ENCODE measurements around the gene LYPLA2. TPM values are rescaled to one million over a fixed set of nuclear protein-coding genes. Genes with fewer than 3 reads are reported as not detected.

Gene LYPLA2
- 86.4 and 88.4 TPM in 2 replicates for total RNA-seq

- Mint-ChIP-seq H3K4me3 (ENCODE audit: low read depth) (peak within 1 kb of the TSS; percentile 98), H3K9me3 (no peaks in the 10 kb centered on the region), H3K4me1 (ENCODE audit: low read depth) (peaks cover 17% of the 10 kb centered on the region), H3K27me3 (ENCODE audit: low read depth) (no peaks in the 10 kb centered on the region), H3K27ac (peak within 1 kb of the TSS; percentile 92), H3K36me3 (ENCODE audit: low read depth) (peaks cover 59% of the 10 kb centered on the region)
- DNase-seq (ENCODE audit: low spot score), result peak; percentile 84
- intact Hi-C loops (cut with micrococcal nuclease), result loop anchor here (1.0 to 5.0 kb wide), 2 partner anchors 9 to 44 kb away; partner anchors contain the start of gene GALE
Observed at GRCh38 chr1:23790696-23791515, at the start of gene LYPLA2. LYPLA2 (plus strand) TSS chr1:23791145; CDS start chr1:23792683, 1,538 bp downstream.

- Mint-ChIP-seq H3K4me3 (ENCODE audit: low read depth) (peak overlapping the region; percentile 89), H3K27me3 (ENCODE audit: low read depth) (no peaks in the 10 kb centered on the region), H3K36me3 (ENCODE audit: low read depth) (peaks cover 16% of the 10 kb centered on the region), H3K9me3 (no peaks in the 10 kb centered on the region), H3K27ac (no peak overlapping the region), H3K4me1 (ENCODE audit: low read depth) (peaks cover 35% of the 10 kb centered on the region)
- no peak for DNase-seq (ENCODE audit: low spot score)
- intact Hi-C loops (cut with micrococcal nuclease), result loop anchor here (2.0 kb wide), 1 partner anchor 51 kb away; the partner anchor contains the start of gene RPL11
Observed at GRCh38 chr1:23741609-23742008, 49.3 kb upstream of the LYPLA2 start.

- peak overlapping the region; percentile 90 for H3K27ac Mint-ChIP-seq
- H3K4me3 Mint-ChIP-seq (ENCODE audit: low read depth), result peak overlapping the region; percentile 89
- DNase-seq (ENCODE audit: low spot score), result no peak
- H3K9me3 Mint-ChIP-seq, result no peaks in the 10 kb centered on the region
- intact Hi-C loops (cut with micrococcal nuclease), result loop anchor here (2.0 kb wide), 1 partner anchor 52 kb away; the partner anchor contains the start of gene RPL11
- H3K36me3 Mint-ChIP-seq (ENCODE audit: low read depth), result peaks cover 26% of the 10 kb centered on the region
- no peaks in the 10 kb centered on the region for H3K27me3 Mint-ChIP-seq (ENCODE audit: low read depth)
- H3K4me1 Mint-ChIP-seq (ENCODE audit: low read depth), result peaks cover 39% of the 10 kb centered on the region
Observed at GRCh38 chr1:23742670-23743286, 48.2 kb upstream of the LYPLA2 start.

GRCh38 chr1:23743287-23744152 is 47.4 kb upstream of the LYPLA2 start, which contains the start of gene ELOA:
ELOA (plus strand) TSS chr1:23743471; CDS start chr1:23743504, 33 bp downstream.
- Mint-ChIP-seq H3K4me1 (ENCODE audit: low read depth) (peaks cover 43% of the 10 kb centered on the region), H3K36me3 (ENCODE audit: low read depth) (peaks cover 32% of the 10 kb centered on the region), H3K4me3 (ENCODE audit: low read depth) (peak within 1 kb of the TSS; percentile 89), H3K27ac (peak within 1 kb of the TSS; percentile 90), H3K27me3 (ENCODE audit: low read depth) (no peaks in the 10 kb centered on the region), H3K9me3 (no peaks in the 10 kb centered on the region)
- intact Hi-C loops (cut with micrococcal nuclease), result loop anchor here (2.0 kb wide), 1 partner anchor 53 kb away; the partner anchor contains the start of gene RPL11
- DNase-seq (ENCODE audit: low spot score), result peak; percentile 78

GRCh38 chr1:23745515-23745914 is 45.4 kb upstream of the LYPLA2 start:
- peak overlapping the region; percentile 11 for H3K27ac Mint-ChIP-seq
- peaks cover 44% of the 10 kb centered on the region for H3K4me1 Mint-ChIP-seq (ENCODE audit: low read depth)
- no peaks in the 10 kb centered on the region for H3K27me3 Mint-ChIP-seq (ENCODE audit: low read depth)
- H3K9me3 Mint-ChIP-seq, result no peaks in the 10 kb centered on the region
- H3K36me3 Mint-ChIP-seq (ENCODE audit: low read depth), result peaks cover 41% of the 10 kb centered on the region
- intact Hi-C loops (cut with micrococcal nuclease), result loop anchor here (5.0 kb wide), 1 partner anchor 47 kb away; the partner anchor contains the start of gene LYPLA2
- peak overlapping the region; percentile 85 for H3K4me3 Mint-ChIP-seq (ENCODE audit: low read depth)
- no peak for DNase-seq (ENCODE audit: low spot score)

GRCh38 chr1:23748016-23748415 is 42.9 kb upstream of the LYPLA2 start:
- Mint-ChIP-seq H3K36me3 (ENCODE audit: low read depth) (peaks cover 63% of the 10 kb centered on the region), H3K4me3 (ENCODE audit: low read depth) (no peak overlapping the region), H3K4me1 (ENCODE audit: low read depth) (peaks cover 31% of the 10 kb centered on the region), H3K9me3 (no peaks in the 10 kb centered on the region), H3K27me3 (ENCODE audit: low read depth) (no peaks in the 10 kb centered on the region), H3K27ac (no peak overlapping the region)
- intact Hi-C loops (cut with micrococcal nuclease), result loop anchor here (5.0 kb wide), 1 partner anchor 44 kb away; the partner anchor contains the start of gene LYPLA2
- no peak for DNase-seq (ENCODE audit: low spot score)

- Mint-ChIP-seq H3K27me3 (ENCODE audit: low read depth) (no peaks in the 10 kb centered on the region), H3K9me3 (no peaks in the 10 kb centered on the region), H3K27ac (no peak overlapping the region), H3K4me1 (ENCODE audit: low read depth) (peaks cover 17% of the 10 kb centered on the region), H3K36me3 (ENCODE audit: low read depth) (peaks cover 79% of the 10 kb centered on the region), H3K4me3 (ENCODE audit: low read depth) (no peak overlapping the region)
- intact Hi-C loops (cut with micrococcal nuclease), result no loop called here
- peak; percentile 11 for DNase-seq (ENCODE audit: low spot score)
Observed at GRCh38 chr1:23751050-23751814, 39.7 kb upstream of the LYPLA2 start.

- H3K9me3 Mint-ChIP-seq, result no peaks in the 10 kb centered on the region
- no peak overlapping the region for H3K4me3 Mint-ChIP-seq (ENCODE audit: low read depth)
- intact Hi-C loops (cut with micrococcal nuclease), result no loop called here
- H3K4me1 Mint-ChIP-seq (ENCODE audit: low read depth), result peaks cover 16% of the 10 kb centered on the region
- no peak for DNase-seq (ENCODE audit: low spot score)
- H3K36me3 Mint-ChIP-seq (ENCODE audit: low read depth), result peaks cover 81% of the 10 kb centered on the region
- H3K27me3 Mint-ChIP-seq (ENCODE audit: low read depth), result no peaks in the 10 kb centered on the region
- no peak overlapping the region for H3K27ac Mint-ChIP-seq
Observed at GRCh38 chr1:23751815-23752200, 39.1 kb upstream of the LYPLA2 start.

- H3K36me3 Mint-ChIP-seq (ENCODE audit: low read depth), result peaks cover 74% of the 10 kb centered on the region
- no peak for DNase-seq (ENCODE audit: low spot score)
- peaks cover 7% of the 10 kb centered on the region for H3K4me1 Mint-ChIP-seq (ENCODE audit: low read depth)
- intact Hi-C loops (cut with micrococcal nuclease), result no loop called here
- no peaks in the 10 kb centered on the region for H3K27me3 Mint-ChIP-seq (ENCODE audit: low read depth)
- no peak overlapping the region for H3K27ac Mint-ChIP-seq
- no peaks in the 10 kb centered on the region for H3K9me3 Mint-ChIP-seq
- H3K4me3 Mint-ChIP-seq (ENCODE audit: low read depth), result no peak overlapping the region
Observed at GRCh38 chr1:23752909-23753308, 38.0 kb upstream of the LYPLA2 start.

- Mint-ChIP-seq H3K36me3 (ENCODE audit: low read depth) (peaks cover 78% of the 10 kb centered on the region), H3K4me3 (ENCODE audit: low read depth) (no peak overlapping the region), H3K9me3 (no peaks in the 10 kb centered on the region), H3K4me1 (ENCODE audit: low read depth) (no peaks in the 10 kb centered on the region), H3K27ac (no peak overlapping the region), H3K27me3 (ENCODE audit: low read depth) (no peaks in the 10 kb centered on the region)
- no peak for DNase-seq (ENCODE audit: low spot score)
- intact Hi-C loops (cut with micrococcal nuclease), result no loop called here
Observed at GRCh38 chr1:23756676-23757075, 34.3 kb upstream of the LYPLA2 start.

- H3K36me3 Mint-ChIP-seq (ENCODE audit: low read depth), result peaks cover 79% of the 10 kb centered on the region
- H3K27me3 Mint-ChIP-seq (ENCODE audit: low read depth), result no peaks in the 10 kb centered on the region
- no peaks in the 10 kb centered on the region for H3K9me3 Mint-ChIP-seq
- DNase-seq (ENCODE audit: low spot score), result no peak
- no peak overlapping the region for H3K4me3 Mint-ChIP-seq (ENCODE audit: low read depth)
- H3K27ac Mint-ChIP-seq, result no peak overlapping the region
- intact Hi-C loops (cut with micrococcal nuclease), result no loop called here
- no peaks in the 10 kb centered on the region for H3K4me1 Mint-ChIP-seq (ENCODE audit: low read depth)
Observed at GRCh38 chr1:23757812-23758211, 33.1 kb upstream of the LYPLA2 start.

GRCh38 chr1:23759277-23759676 is 31.7 kb upstream of the LYPLA2 start:
- Mint-ChIP-seq H3K4me1 (ENCODE audit: low read depth) (no peaks in the 10 kb centered on the region), H3K9me3 (no peaks in the 10 kb centered on the region), H3K36me3 (ENCODE audit: low read depth) (peaks cover 71% of the 10 kb centered on the region), H3K27ac (no peak overlapping the region), H3K4me3 (ENCODE audit: low read depth) (no peak overlapping the region), H3K27me3 (ENCODE audit: low read depth) (no peaks in the 10 kb centered on the region)
- DNase-seq (ENCODE audit: low spot score), result no peak
- intact Hi-C loops (cut with micrococcal nuclease), result no loop called here

Data from activated T-helper 2 cell treated with anti-CD3 and anti-CD28 coated beads, Interferon-gamma antibody, Interleukin-2, Interleukin-4, amounts not matched to agents 10 μg/mL and 5 μg/mL and 100 μg/mL, durations not matched to agents 14 hours and 24 hours and 36 hours (primary cell).